Uterus (tissue), 2 donors: ENCODE measurements around the gene TRIP4.

Experiments used
- CTCF ChIP-seq, 4 experiments: fragments of 200-600 bp in 2 of 4; fragments of 450-650 bp in 2 of 4; sonication (generic) in 2 of 4; IDR thresholded peaks; one replicate each; pipeline ENCODE4 v1.5.1; 2016 to 2019; ENCODE audit warnings: antibody characterized with exemption in 4 of 4, mild to moderate bottlenecking in 2 of 4, moderate library complexity in 1 of 4
- POLR2A ChIP-seq, 2 donors: fragments of 450-650 bp; IDR thresholded peaks; one replicate each; pipeline ENCODE4 v1.6.1; 2016; ENCODE audit warnings: antibody characterized with exemption in 2 of 2, mild to moderate bottlenecking in 1 of 2, moderate library complexity in 1 of 2

GRCh38 chr15:64443747-64444621, 56.3 kb downstream of the TRIP4 start:
- no peak for TF ChIP-seq CTCF (IDR thresholded peaks at IDR 0.05)
- no peak for TF ChIP-seq POLR2A (IDR thresholded peaks at IDR 0.05)
